Measurements from ENCODE around the gene MSI2. TPM values are rescaled to one million over a fixed set of nuclear protein-coding genes. Genes with fewer than 3 reads are reported as not detected.

MSI2 gene
- total and polyA plus RNA-seq, 12 donors, result 25.5 to 135 (median 121) TPM

DNA sequence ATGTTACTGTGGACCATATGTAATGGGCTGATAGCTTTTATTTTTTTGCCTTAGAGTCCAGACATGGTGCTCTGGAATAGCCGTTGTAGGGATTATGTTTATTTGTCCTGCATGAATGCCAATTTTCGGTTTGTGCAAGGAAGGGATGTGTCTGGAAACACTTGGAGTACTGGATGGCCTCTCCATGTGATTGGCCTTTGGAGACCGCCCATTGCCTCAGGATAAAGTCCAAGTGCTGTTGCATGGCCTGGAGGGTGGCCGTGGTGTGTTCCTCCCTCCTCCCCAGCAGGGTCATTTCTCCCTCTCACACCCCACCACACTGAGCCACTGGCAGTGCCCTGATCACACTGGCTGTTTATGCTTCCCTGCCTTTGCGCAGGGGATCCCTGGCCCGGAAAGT lies 93.9 kb downstream of the MSI2 start:
- H3K27ac ChIP-seq, result no peak overlapping the region

DNA sequence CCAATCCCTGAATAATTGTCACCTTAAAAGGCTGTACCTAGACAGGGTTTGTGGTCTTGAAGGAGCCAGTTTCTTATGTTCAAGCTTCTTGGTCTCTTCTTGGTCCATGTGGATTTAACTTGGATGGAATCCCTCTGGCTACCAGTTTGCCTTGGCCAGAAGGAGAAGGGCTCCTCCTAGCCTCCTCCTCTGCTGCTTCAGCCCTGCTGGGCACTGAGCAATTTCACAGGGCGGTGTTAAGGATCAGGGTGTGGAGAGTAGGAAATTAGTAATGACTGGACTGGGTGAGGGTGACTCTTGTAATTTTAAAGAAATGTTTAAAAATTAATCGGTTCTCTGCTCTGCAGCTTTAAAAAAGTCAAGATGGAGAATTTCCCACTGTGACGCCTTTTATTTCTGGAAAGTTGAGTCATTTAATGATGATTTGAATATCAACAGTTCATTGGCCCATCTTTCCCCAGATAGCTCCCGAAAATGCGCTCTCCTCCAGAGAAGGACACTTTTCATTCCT lies 96.4 kb downstream of the MSI2 start:
- DNase-seq (no peak), ATAC-seq (peak in 1 of 8 donors; percentile 15)
- TF ChIP-seq, protein P1, sequence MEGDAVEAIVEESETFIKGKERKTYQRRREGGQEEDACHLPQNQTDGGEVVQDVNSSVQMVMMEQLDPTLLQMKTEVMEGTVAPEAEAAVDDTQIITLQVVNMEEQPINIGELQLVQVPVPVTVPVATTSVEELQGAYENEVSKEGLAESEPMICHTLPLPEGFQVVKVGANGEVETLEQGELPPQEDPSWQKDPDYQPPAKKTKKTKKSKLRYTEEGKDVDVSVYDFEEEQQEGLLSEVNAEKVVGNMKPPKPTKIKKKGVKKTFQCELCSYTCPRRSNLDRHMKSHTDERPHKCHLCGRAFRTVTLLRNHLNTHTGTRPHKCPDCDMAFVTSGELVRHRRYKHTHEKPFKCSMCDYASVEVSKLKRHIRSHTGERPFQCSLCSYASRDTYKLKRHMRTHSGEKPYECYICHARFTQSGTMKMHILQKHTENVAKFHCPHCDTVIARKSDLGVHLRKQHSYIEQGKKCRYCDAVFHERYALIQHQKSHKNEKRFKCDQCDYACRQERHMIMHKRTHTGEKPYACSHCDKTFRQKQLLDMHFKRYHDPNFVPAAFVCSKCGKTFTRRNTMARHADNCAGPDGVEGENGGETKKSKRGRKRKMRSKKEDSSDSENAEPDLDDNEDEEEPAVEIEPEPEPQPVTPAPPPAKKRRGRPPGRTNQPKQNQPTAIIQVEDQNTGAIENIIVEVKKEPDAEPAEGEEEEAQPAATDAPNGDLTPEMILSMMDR (IDR thresholded peaks at IDR 0.05), result no peak
- Histone ChIP-seq H3K27me3 (no peaks in the 10 kb centered on the region), H3K36me3 (peaks cover 0 to 10% (median 0%) of the 10 kb centered on the region in 9 donors), H3K4me3 (no peak overlapping the region), H3K27ac (peak overlapping the region in 4 of 10 donors; percentile 9 to 45 (median 33)), H3K4me1 (peaks cover 7 to 67% (median 36%) of the 10 kb centered on the region in 9 donors), H3K9me3 (no peaks in the 10 kb centered on the region)
- intact Hi-C loops (cut with DNase I), result no loop called here
- WGBS, 2 donors, result 78 to 87% methylated on average over 5 of the region's 5 CpGs

More for the DNA sequence above, 93.9 kb downstream of the MSI2 start:
- peak; percentile 40 to 49 for DNase-seq
- intact Hi-C loops (cut with DNase I), result no loop called here
- Histone ChIP-seq H3K27me3 (no peaks in the 10 kb centered on the region), H3K4me1 (peaks cover 4 to 42% (median 15%) of the 10 kb centered on the region in 9 donors), H3K36me3 (peaks cover 0 to 11% (median 0%) of the 10 kb centered on the region in 9 donors), H3K9me3 (no peaks in the 10 kb centered on the region), H3K4me3 (no peak overlapping the region)
- peak; percentile 7 to 82 (median 42) for ATAC-seq
- WGBS, 2 donors, result 86 to 91% methylated on average over 6 of the region's 6 CpGs
- TF ChIP-seq, protein P1 (IDR thresholded peaks at IDR 0.05), result no peak

DNA sequence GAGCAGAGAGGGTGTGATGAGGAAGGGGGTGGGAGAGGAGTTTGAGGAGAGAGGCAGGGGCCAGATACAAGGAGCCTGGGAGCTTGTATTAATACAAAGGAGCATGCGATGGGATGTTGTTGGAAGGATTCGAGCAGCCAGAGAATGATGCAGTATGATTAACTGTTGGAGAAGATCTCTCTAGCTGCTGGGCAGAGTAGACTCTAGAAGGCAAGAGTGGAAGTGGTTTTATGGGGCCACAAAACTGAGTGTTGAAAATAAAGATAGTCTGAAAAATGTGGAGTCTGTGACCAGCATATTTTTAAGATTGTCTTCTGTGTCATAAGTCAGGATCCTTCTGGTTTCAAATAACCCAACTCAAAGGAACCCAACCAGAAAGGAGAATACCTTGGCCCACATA lies 98.3 kb downstream of the MSI2 start:
- 93 to 98% methylated on average over 2 of the region's 2 CpGs for WGBS, 2 donors
- Histone ChIP-seq H3K36me3 (no peaks in the 10 kb centered on the region), H3K4me3 (no peak overlapping the region), H3K27ac (peak overlapping the region in 9 of 10 donors; percentile 13 to 90 (median 73)), H3K9me3 (no peaks in the 10 kb centered on the region), H3K27me3 (no peaks in the 10 kb centered on the region), H3K4me1 (peaks cover 4 to 81% (median 34%) of the 10 kb centered on the region in 9 donors)
- TF ChIP-seq, protein P1 (IDR thresholded peaks at IDR 0.05), result no peak
- no peak for DNase-seq
- intact Hi-C loops (cut with DNase I), result loop anchor here in 2 of 10 donors (5.0 kb wide), 2 partner anchors 67 to 97 kb away; partner anchors contain the start of gene MSI2 (in 1 of the 2)
- ATAC-seq, result no peak

DNA sequence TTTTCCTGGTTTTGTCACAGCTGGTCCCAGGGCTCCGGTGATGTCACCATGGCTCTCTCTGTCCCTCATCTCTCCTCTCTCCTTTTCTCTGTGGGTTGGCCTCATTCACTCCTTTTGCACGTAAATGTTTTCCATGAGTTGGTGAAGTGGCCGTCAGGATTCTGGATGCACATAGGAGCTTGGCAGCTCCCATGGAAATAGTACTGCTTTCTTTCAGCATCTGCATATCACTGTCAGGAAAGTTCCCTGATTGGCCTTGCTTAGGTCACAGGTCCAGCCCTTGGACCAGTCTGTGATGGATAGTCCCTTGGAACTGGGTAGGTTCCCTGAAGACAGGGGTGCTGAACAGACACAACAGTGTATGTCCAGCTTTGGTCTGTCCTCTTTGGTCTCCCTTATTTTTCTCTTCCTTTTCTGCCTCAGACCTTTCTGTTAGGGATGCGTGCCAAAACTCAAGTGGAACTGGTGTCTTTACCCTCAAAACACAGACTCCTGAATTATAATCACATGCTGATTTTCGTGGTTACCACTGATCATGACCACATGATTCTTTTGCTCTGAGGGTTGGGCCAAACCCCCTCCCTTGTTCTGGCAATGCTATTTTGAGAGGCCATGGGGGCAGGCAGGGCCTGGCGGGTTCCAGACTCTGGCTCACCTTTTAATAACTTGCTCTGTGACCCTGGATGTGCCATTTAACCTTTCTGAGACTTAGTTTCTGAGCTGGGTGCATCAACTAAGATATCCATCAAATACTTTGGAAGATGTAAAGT lies 99.0 kb downstream of the MSI2 start:
- peak; percentile 41 to 87 (median 78) for ATAC-seq
- H3K36me3 ChIP-seq, result no peaks in the 10 kb centered on the region

More for the DNA sequence above, 99.0 kb downstream of the MSI2 start:
- peak in 1 of 2 donors; percentile 54 for DNase-seq
- H3K27me3 ChIP-seq, result no peaks in the 10 kb centered on the region
- peak overlapping the region in 9 of 10 donors; percentile 34 to 90 (median 73) for H3K27ac ChIP-seq
- TF ChIP-seq, protein P1 (IDR thresholded peaks at IDR 0.05), result no peak
- 54 to 67% methylated on average over 6 of the region's 6 CpGs for whole genome bisulfite sequencing, 2 donors
- H3K9me3 ChIP-seq, result no peaks in the 10 kb centered on the region
- H3K4me1 ChIP-seq, result peaks cover 3 to 81% (median 31%) of the 10 kb centered on the region in 9 donors
- H3K4me3 ChIP-seq, result no peak overlapping the region
- intact Hi-C loops (cut with DNase I), result loop anchor here in 2 of 10 donors (5.0 kb wide), 2 partner anchors 68 to 98 kb away; partner anchors contain the start of gene MSI2 (in 1 of the 2)
